ENCODE results near the gene MCRIP2.
A peak's percentile ranks its signal among the peaks of the same experiment; 100 is the strongest.
"Not testable (repeated sequence)": the region's sequence is repeated elsewhere in the genome, so short reads cannot be mapped to it uniquely, and the experiment has no call there.

The MCRIP2 gene, protein sequence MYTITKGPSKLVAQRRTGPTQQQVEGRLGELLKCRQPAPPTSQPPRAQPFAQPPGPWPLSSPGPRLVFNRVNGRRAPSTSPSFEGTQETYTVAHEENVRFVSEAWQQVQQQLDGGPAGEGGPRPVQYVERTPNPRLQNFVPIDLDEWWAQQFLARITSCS

GRCh38 chr16:641326-642188 lies at the start of gene MCRIP2:
Gene MCRIP2, plus strand, starts transcription at chr16:641828. Its CDS starts 164 bp downstream, at chr16:641992.
- peak; percentile 40 for DNase-seq (ENCODE audit: low read depth)

GRCh38 chr16:591892-592517 lies 49.6 kb upstream of the MCRIP2 start:
- DNase-seq (ENCODE audit: low read depth) = no peak

- DNase-seq (ENCODE audit: low read depth) = no peak
These were observed 48.9 kb upstream of the MCRIP2 start for GRCh38 chr16:592518-593306.

DNA sequence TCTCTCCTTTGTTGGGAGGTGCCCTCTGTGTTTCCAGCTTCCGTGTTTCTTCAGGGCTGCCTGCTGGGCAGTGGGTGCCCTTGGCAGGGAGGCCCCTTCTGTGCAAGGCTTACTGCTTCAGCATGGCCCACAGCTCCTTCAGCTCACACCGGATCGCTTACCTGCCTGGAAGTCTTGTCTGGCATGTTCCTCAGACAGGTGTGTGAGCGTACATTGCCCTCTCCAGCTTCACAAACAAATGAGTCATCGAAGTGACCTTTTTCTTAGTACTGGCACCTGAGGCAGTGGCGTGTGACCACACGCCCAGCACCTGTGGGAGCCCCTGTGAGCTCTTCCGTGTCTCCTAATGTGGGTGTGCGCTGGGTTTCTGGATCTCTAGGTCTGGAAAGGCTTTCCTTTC lies 48.2 kb upstream of the MCRIP2 start:
- no peak for DNase-seq (ENCODE audit: low read depth)

GRCh38 chr16:593807-594206 lies 47.8 kb upstream of the MCRIP2 start:
- no peak for DNase-seq (ENCODE audit: low read depth)

- DNase-seq (ENCODE audit: low read depth) = no peak
These were observed 46.5 kb upstream of the MCRIP2 start for GRCh38 chr16:595094-595528.

- no peak for DNase-seq (ENCODE audit: low read depth)
These were observed 45.5 kb upstream of the MCRIP2 start for GRCh38 chr16:595942-596735.

DNA sequence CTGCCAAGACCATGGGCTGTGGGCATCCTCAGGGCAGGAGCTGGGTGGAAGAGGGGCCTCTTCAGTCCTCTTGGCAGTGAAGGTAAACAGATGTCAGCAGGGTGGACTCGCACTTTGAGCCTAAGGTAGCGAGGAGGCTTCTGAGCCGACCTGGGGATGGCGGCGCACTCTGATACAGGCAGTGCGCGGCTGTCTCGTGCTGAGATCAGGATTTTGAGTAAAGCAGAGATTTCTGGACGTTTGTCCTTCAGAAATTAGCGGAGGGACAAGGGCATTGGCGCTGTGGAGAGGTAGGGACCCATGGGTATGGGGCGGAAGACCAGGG lies 44.9 kb upstream of the MCRIP2 start:
- no peak for DNase-seq (ENCODE audit: low read depth)

DNA sequence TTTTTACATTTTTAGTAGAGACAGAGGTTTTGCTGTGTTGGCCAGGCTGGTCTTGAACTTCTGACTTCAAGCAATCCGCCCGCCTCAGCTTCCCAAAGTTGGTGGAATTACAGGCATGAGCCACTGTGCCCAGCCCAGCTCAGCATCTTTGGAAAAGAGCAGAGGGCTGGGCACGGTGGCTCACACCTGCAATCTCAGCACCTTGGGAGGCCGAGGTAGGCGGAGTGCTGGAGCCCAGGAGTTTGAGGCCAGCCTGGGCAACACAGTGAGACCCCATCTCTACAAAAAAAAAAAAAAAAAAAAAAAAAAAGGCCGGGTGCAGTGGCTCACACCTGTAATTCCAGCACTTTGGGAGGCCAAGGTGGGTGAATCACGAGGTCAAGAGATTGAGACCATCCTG lies 44.0 kb upstream of the MCRIP2 start:
- DNase-seq (ENCODE audit: low read depth) = not testable (repeated sequence)

DNA sequence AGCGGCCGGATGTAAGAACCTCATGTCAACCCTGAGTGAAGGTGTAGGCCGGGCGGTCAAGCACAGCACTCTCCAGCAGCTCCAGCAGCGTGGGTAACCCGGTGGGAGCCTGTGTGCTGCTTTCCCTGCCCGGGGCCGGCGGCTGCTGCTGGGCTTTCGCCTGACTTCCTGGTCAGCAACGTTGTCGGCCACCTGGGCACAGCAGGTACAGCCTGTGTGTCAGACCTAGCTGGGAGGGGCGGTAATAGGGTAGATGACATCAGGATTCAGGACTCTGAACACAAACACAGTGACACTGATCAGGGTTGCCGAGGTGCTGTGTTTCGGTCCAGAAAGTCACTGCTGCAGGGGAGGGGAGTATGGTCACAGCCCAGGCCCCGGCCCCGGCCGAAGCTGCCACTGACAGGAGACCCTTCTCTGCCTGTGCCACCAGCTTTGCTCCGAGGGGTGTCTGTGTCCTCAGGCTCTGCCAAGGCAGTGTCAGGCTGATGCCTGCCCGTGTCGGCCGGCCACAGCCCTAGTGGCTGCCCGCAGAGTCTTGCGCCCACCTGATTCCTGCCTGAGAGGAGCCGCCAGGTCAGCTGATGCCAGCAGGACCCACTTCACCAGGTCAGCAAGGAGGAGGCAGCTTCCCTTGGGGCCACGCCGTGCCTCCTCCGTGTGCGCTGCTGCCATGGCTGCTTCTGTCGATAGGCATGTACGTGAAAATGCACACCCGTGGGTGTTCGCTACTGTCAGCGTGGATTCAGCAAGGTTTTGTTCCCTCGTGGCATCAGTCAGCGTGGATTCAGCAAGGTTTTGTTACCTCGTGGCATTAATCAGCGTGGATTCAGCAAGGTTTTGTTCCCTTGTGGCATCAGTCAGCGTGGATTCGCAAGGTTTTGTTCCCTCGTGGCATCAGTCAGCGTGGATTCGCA lies 42.5 kb upstream of the MCRIP2 start:
- DNase-seq (ENCODE audit: low read depth) = no peak

DNA sequence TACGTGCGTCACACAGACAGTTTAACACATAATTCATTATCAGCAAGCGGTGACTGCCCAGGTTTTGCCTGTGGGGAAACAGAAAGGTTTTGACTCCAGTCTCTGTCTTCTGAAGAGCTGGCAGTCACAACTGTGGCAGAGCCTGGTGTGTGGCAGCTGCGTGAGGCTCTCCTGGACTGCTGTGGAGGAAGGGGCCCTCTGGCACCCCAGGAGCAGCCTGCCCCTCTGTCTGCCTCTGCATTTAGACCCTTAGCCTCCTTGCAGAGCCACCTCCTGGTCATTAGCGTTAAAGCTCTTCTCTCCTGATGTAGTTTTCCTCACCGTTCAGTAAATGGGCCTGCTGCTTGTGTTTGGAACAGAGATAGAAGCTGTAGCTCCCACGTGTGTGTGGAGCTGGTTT lies 40.8 kb upstream of the MCRIP2 start:
- no peak for DNase-seq (ENCODE audit: low read depth)

DNA sequence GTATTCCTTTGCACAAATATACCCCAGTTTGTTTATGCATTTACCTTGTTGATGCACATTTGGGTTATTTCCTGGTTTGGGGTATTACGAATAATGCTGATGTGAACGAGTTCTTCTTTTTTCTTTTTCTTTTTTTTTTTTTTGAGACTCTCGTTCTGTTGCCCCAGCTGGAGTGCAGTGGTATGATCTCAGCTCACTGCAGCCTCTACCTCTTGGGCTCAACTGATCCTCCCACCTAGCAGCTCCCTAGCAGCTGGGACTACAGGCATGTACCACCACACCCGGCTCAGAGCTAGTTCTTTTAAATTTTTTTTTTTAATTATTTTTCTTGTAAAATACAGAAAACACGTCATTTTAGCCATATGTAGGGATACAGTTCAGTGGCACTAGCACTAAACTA lies 37.7 kb upstream of the MCRIP2 start:
- DNase-seq (ENCODE audit: low read depth) = no peak

GRCh38 chr16:606656-607307 lies 34.8 kb upstream of the MCRIP2 start:
- no peak for DNase-seq (ENCODE audit: low read depth)

DNA sequence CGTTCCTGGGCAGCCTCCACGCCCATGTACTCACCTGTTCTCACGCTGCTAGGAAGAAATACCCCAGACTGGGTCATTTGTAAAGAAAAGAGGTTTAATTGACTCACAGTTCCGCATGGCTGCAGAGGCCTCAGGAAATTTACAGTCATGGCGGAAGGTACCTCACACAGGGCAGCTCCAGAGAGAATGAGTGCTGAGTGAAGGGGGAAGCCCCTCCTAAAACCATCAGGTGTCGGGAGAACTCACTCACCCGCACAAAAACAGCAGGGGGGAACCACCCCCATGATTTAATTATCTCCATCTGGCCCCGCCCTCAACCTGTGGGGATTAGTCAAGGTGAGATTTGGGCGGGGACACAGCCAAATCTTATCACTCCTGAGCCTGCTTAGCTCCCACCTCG lies 33.6 kb upstream of the MCRIP2 start:
- no peak for DNase-seq (ENCODE audit: low read depth)

GRCh38 chr16:609316-609715 lies 32.3 kb upstream of the MCRIP2 start:
- DNase-seq (ENCODE audit: low read depth) = no peak

DNA sequence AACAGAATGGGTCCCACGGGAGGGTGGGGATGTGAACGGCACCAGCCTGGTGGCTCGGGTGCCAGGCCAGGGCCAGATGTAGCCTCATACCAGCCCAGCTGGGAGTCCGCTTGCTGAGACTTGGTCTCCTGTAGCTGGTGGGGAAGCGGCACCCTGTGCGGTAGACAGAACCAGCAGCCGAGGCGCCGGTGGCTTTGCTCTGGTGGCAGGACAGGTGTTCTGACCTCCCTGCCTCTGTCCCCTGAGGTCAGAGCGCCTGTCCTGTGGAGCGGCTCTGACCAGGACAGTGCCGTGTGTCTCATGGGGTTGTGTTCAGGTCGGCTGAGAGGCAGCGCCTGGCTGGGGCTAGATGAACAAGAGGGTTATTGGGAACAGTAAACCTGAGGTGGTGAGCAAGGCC lies 31.6 kb upstream of the MCRIP2 start:
- no peak for DNase-seq (ENCODE audit: low read depth)

- peak; percentile 46 for DNase-seq (ENCODE audit: low read depth)
These were observed 30.9 kb upstream of the MCRIP2 start for GRCh38 chr16:610513-611381.

DNA sequence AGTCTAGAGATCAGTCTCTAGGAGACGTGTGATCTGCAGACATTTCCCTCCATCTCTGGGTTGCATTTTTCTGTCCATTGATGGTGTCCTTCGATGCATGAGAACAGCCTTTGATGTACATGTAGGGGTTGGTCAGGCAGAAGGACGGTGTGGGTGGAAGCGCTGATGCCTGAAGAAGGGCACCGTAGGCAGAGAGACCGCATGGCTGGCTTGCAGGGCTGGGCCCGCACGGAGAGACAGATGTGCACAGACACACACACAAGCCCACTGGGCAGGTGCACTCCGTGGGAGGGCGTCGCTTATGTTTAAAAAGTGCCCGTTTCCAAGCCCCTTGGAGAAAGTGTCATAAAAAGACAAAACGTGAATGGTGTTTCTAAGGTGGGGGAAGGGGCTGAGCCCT lies 26.5 kb upstream of the MCRIP2 start:
- no peak for DNase-seq (ENCODE audit: low read depth)

Data from activated T-cell treated with anti-CD3 and anti-CD28 coated beads for 1 hour (primary cell).